NCI-H69 (cell line): ENCODE results near the gene DDR2.
A peak's percentile ranks its signal among the peaks of the same experiment; 100 is the strongest.

Experiments used
- DNase-seq: peaks from one replicate; lab custom pipeline; 2025; lab: John Stamatoyannopoulos, UW

DDR2 gene

DNA sequence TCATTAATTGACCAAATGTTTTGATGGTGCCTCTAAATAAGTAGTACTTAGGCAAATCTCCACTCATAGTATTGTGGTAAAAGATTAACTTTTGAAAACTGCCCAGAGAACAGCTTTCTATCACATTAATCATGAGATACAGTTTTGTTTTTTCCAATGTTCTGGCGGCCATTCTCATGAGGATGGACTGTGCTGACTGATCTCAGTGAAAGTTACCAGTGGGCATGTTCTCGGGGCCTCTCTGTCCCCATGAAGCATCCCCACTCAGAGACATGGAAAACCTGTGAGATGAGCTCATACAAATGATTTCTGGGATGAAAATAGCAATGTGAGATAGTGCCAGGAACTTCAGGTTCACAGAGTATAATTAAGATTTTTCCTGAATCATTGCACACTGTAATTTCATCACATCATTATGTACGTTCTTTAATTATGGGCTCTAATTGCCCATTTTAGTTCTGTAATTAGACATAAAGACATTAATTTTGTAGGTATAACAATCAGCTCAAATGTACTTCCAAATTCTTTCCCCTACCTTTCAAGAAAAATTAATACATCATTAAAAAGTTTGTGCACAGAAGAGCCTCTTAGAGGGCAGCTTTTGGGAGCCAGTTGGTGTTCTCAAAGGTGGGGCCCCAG, 40.5 kb downstream of the DDR2 start:
- peak; percentile 74 for DNase-seq

- peak; percentile 34 for DNase-seq
Measured at GRCh38 chr1:162674034-162674608, 41.9 kb downstream of the DDR2 start.

DNA sequence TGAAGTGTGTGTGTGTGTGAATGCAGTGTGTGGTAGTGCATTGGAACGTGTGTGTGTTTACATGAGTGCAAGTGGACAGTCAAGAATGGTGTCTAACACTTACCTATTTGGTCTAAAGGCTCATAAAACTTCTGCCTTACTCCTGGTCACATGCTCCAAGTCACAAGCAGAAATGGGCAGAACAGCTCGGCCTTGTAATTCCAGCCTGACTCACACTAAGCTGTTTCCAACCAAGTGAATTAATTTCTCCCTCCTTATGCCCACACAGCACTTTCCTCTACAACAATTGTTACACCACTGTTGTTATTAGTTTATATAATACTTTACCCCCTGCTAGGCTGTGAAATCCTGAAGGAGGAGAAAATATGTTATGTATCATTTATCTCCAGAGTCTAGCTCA, 43.8 kb downstream of the DDR2 start:
- no peak for DNase-seq

GRCh38 chr1:162676750-162677149, 44.5 kb downstream of the DDR2 start:
- no peak for DNase-seq

DNA sequence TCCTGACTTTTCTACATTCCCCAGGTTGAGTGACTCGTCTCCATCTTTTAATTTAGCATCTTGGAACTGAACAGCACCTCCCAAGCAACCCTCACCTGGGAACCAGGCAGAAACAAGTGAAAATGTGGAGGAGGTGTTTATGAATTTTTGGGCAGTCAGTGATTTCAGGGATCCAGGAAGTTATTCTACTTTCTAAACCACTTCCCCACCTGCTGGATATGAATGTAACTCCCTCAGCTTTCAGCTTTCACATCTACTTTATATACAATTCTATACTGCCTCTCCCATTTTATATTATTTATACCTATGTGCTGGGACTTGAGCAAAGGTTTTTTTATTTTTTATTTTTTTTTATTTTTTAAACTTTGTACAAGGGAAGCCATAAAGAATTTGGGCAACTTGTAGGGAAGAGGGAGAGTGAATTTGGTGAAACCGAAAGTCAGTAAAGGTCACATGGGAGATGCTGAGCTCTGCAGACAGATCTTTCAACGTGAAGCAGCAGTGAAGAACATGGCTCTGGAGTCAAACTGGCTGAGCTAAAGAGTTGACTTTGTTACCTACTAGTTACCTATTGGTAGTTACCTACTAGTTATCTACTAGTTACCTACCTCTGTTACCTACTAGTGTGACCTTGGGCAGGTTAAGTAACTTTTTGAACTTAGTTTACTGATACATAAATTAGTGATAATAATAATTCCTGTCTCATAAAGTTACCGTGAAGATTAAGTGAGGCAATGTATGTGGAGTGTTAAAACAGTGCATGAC, 45.5 kb downstream of the DDR2 start:
- DNase-seq = no peak

GRCh38 chr1:162678439-162678838, 46.2 kb downstream of the DDR2 start:
- no peak for DNase-seq

DNA sequence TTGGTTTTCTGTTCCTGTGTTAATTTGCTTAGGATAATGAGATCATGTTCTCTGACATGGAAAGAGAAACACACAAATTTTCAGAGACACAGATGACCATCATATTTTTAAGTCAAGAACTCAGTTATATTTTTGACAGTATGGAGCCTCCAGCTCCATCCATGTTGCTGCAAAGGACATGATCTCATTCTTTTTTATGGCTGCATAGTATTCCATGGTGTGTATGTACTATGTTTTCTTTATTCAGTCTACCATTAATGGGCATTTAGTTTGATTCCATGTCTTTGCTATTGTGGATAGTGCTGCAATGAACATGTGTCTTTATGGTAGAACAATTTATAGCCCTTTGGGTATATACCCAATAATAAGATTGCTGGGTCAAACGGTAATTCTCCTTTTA, 47.0 kb downstream of the DDR2 start:
- no peak for DNase-seq

DNA sequence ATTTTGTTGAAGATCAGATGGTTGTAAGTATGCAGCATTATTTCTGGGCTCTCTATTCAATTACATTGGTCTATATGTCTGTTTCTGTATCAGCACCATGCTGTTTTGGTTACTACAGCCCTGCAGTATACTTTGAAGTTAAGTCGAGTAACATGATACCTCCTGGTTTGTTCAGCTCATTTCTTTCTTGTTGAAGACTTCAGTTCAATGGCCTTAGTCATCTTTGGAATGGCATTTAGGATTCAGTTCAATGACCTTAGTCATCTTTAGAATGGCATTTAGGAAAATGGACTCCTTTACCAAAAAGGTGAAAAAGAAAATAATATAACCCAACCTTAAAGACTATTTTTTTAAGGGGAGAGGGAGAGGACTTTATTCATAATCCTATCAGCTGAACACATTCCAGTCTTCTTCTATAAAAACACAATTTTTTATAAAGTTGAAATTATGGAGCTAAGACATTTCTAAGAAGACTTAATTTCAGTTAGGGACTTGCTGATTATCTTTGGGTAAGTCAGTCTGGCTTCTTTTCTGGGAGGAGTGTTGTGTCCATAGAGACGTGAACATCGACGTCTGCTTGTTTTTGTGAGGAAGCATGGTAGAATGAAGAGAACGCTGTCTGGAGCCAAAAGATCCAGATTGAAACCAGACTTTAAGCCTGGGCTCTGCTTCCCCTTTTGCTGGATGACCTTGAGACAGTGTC, 48.3 kb downstream of the DDR2 start:
- no peak for DNase-seq

- DNase-seq = no peak
Measured at GRCh38 chr1:162681122-162681436, 48.8 kb downstream of the DDR2 start.

- no peak for DNase-seq
Measured at GRCh38 chr1:162682013-162682419, 49.8 kb downstream of the DDR2 start.

DNA sequence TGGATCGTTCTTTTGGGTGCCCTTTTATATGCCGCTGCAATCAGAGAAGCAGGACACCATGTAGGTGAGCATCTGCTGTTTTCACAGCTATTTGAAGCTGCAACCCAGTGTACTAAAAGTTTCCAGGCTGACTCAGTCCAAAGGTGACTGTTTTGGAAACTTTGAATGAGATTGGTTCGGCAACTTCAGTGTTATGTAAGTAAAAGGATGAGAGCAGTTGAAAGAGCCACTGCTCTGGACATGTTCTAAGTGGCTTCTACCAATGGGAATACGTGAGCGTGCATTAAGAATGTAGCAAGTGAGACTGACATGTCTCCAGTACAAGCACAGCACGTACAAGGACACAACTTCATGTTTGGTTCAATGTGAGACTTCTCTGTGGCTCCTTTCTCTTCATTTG, 55.6 kb downstream of the DDR2 start:
- no peak for DNase-seq

DNA sequence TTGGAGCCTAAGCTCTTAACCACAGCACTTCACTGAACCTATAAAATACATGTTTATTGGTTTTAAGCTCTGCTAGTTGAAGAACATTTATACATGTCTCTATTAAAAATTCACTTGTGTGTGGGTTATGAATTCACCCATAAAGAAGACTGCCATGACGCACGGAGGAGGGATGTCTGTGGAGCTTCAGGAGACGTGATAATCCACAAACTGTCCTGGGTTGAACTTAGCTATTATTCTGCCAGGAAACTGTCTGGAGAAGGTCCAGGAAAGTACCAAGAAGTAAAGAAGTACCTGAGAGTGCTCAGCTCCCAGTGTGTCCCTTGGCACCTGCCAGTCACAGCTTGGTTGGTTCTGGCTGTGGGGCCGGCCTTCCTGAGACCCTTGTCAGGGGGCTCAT, 56.3 kb downstream of the DDR2 start:
- DNase-seq = no peak

GRCh38 chr1:162688931-162689330, 56.7 kb downstream of the DDR2 start:
- DNase-seq = no peak

DNA sequence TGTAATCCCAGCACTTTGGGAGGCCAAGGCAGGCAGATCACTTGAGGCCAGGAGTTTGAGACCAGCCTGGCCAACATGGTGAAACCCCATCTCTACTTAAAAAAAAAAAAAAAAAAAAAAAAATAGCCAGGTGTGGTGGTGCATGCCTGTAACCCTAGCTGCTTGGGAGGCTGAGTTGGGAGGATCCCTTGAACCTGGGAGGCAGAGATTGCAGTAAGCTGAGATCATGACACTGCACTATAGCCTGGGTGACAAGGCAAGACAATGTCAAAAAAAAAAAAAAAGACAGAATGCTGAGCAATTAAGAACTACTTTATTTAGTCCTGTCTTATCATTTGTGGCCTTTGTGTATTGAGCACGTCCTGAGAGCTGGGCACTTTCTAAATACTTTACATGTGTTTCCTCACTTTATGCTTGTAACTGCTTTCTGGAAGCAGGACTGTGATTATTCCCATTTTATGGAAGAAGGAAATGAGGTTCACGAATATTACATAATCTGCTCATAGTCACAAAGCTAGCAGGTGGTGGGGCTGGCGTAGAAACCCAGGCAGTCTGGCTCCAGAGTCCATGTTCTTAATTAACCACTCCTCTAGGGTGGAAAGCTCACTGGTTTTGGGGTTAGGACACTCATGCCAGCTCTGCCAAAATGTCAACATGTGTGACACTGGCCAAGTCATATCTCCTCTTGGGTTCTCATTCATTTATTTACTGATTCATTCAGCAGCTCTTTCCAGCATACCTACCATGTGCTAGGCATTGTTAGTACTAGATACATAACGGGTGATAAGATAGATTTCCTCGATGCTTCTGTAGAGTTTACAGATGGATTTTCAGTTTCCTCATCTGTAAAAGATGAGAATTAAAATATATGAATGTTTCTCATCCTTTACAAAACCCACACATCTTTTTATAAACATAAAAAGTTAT, 57.7 kb downstream of the DDR2 start:
- no peak for DNase-seq

- peak; percentile 43 for DNase-seq
Measured at GRCh38 chr1:162690672-162691434, 58.6 kb downstream of the DDR2 start.

- no peak for DNase-seq
Measured at GRCh38 chr1:162691999-162692575, 59.8 kb downstream of the DDR2 start.

- no peak for DNase-seq
Measured at GRCh38 chr1:162694911-162695310, 62.6 kb downstream of the DDR2 start.

- peak; percentile 37 for DNase-seq
Measured at GRCh38 chr1:162695687-162696086, 63.4 kb downstream of the DDR2 start.

DNA sequence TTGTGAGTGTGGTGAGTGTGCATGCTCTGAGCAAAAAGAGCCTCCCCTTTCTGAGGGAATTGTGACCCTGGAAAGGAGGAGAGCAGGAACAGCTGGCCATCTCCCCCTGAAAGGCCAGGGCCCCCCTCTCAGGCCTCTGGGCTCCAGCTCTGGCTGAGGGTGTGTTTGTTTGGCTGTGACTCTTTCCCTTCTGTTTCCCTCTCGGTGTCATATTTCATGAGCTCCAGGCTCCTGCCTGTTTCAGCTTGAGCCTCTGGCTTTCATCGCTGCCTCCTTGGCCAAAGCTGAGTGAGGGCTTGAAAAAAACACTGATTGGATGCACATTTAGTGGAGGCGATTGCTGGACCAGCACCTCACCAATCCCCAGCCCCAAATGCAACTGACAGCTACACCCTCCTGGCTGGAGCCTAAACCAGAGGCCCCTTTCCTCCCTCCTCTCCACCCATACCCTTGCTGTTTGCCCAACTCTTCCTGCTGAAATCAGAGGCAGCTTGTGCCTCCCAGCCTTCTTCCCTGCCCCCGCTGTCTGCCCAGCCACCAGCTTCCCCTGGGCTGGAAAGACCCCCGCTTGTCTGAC, 64.1 kb downstream of the DDR2 start:
- peak; percentile 98 for DNase-seq

GRCh38 chr1:162697140-162697895, 65.1 kb downstream of the DDR2 start:
- DNase-seq = peak; percentile 28
